GM12865 (cell line): ENCODE data around the gene OR7A17.

Experiments used
- DNase-seq: peaks from one replicate; pipeline ENCODE4 v3.0.0; 2010; ENCODE audit warnings: low read depth
- H3K4me3 ChIP-seq: 2 replicates; pipeline ENCODE4 v1.5.1; 2011; ENCODE audit warnings: mild to moderate bottlenecking, low read depth, low read length, control low read depth
- CTCF ChIP-seq: IDR thresholded peaks from 2 replicates; pipeline ENCODE4 v1.5.1; 2011; ENCODE audit warnings: low read length, control low read depth, low read depth, inconsistent platforms; ENCODE audit not compliant: insufficient read depth; ENCODE audit errors: missing control alignments

OR7A17 gene

DNA sequence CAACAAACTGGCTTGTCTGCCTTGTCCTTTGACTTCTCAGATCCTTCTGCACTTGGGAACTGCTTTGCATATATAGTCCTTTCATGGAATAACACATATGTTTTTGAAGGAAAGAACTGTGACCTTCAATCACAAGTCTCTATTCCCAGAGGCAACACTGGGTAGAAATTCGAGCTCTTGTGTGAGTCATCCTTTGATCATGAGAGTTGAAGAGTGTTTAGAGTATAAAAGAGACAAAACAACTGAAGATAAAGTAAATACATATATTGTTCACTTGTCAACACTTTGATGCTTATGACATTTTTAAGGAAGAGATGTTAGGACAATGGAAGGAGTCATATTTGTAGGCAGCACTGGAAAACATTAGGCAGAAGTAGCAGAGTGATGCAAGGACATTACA lies 45.7 kb downstream of the OR7A17 start:
- DNase-seq: no peak
- no peak overlapping the region for H3K4me3 ChIP-seq
- TF ChIP-seq CTCF: no peak

DNA sequence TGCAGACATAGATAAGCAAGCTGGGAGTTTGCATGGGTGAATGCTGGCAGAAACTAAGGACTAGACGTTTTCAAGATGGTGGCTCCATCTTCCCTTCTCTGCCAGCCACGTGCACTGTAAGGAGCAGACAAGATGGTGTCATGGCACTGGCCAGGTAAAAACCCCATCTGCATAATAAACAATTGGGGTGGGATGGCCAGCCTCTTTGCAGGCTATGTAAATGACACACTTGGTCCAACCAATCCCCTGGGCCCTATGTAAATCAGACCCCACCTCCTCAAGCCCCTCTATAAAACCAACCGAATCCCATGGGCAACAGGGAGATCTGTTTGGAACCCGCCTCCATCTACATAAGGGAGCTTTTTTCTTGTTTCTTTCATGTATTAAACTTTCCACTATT lies 48.5 kb downstream of the OR7A17 start:
- H3K4me3 ChIP-seq: no peak overlapping the region
- DNase-seq: no peak
- TF ChIP-seq CTCF: no peak

GRCh38 chr19:14835011-14835410 lies 50.9 kb downstream of the OR7A17 start, which contains the start of the genes OR7A5 and OR7C1:
OR7A5 (minus strand) TSS chr19:14835185; CDS start chr19:14828241, 6,944 bp downstream.
OR7C1 (minus strand) TSS chr19:14835185; CDS start chr19:14800136, 35,049 bp downstream.
- no peak for TF ChIP-seq CTCF
- no peak within 1 kb of the TSS for H3K4me3 ChIP-seq
- DNase-seq: no peak

DNA sequence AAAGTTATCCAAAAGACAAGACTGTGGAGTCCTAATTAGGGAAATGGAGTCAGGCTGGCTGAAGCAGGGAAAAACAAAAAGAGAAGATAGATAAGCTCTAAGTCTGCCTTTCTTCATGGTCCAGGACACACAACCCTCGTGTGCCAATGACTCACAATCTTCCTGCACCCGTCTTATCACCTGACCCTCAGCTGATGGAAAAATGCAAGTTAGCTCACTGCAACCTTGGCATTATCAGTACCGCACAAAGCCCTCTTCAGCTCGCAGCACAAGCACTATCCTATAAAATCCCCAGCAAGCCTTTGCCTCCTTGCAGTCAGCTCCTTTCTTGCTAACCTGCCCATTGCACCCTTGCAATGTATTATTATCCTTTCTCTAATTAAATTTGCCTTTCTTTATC lies 55.2 kb downstream of the OR7A17 start:
- TF ChIP-seq CTCF: no peak
- DNase-seq: no peak
- H3K4me3 ChIP-seq: no peak overlapping the region
